ENCODE data around the gene MRPL44. TPM values are rescaled to one million over a fixed set of nuclear protein-coding genes. Genes with fewer than 3 reads are reported as not detected.
"Not testable (repeated sequence)": the region's sequence is repeated elsewhere in the genome, so short reads cannot be mapped to it uniquely, and the experiment has no call there.

Gene MRPL44
- total and polyA plus RNA-seq, 2 of the 8 experiments (the other 6 are each of a cell fraction or from before 2014, with no cell fraction given) = 32.0 to 53.2 TPM

DNA sequence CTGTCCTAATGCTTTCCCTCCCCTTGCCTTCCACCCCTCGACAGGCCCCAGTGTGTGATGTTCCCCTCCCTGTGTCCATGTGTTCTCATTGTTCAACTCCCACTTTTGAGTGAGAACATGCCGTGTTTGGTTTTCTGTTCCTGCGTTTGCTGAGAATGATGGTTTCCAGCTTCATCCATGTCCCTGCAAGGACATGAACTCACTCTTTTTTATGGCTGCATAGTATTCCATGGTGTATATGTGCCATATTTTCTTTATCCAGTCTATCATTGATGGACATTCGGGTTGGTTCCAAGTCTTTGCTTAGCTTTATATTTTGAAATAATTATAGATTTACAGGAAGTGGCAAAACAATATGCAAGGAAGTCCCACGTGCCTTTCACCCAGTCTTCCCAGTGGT, 43.4 kb downstream of the MRPL44 start:
- H3K14ac ChIP-seq (ENCODE audit: insufficient read length); H2BK12ac ChIP-seq (ENCODE audit: low read depth, low read length); H2AFZ ChIP-seq (ENCODE audit: low read length); H2BK15ac ChIP-seq (ENCODE audit: low read length); H4K5ac ChIP-seq (ENCODE audit: insufficient read length, low read depth, low read length); H3K23me2 ChIP-seq (ENCODE audit: low read depth, low read length); H3K9ac ChIP-seq (replicated peaks in 1 of 4; ENCODE audit: extremely low read depth in 1 of 4, low read depth in 3 of 4, low read length in 3 of 4); H2BK5ac ChIP-seq (ENCODE audit: low read depth, low read length); H3K27ac ChIP-seq (ENCODE audit: low read depth, low read length); H4K20me1 ChIP-seq (replicated peaks in 1 of 2; ENCODE audit: control insufficient read depth in 1 of 2, insufficient read depth in 2 of 2, low read length in 2 of 2); FAIRE-seq; H3K4ac ChIP-seq (replicated peaks; ENCODE audit: insufficient read length, low read depth, low read length); H3K23ac ChIP-seq (ENCODE audit: insufficient read length); H2BK120ac ChIP-seq (replicated peaks; ENCODE audit: low read depth, low read length); H4K8ac ChIP-seq (ENCODE audit: extremely low read depth, insufficient read depth, low read length); H2BK20ac ChIP-seq (ENCODE audit: low read length); H3K4me2 ChIP-seq (ENCODE audit: insufficient read depth in 1 of 2, low read depth in 2 of 2, low read length in 2 of 2); DNase-seq (ENCODE audit: low read depth in 1 of 2, low spot score in 2 of 2); H3K9me3 ChIP-seq (ENCODE audit: insufficient read depth in 2 of 2, low read depth in 1 of 2, low read length in 1 of 2); H2AK5ac ChIP-seq (ENCODE audit: low read depth, low read length); H3K56ac ChIP-seq (replicated peaks; ENCODE audit: insufficient read length, low read depth, low read length); H3K27me3 ChIP-seq (replicated peaks in 1 of 4; ENCODE audit: control insufficient read depth in 3 of 4, extremely low read depth in 1 of 4, insufficient read depth in 3 of 4, low read length in 3 of 4); H3K36me3 ChIP-seq (ENCODE audit: control insufficient read depth in 2 of 4, insufficient read depth in 4 of 4, low read length in 3 of 4); H3K4me1 ChIP-seq (replicated peaks in 1 of 4; ENCODE audit: control insufficient read depth in 3 of 4, insufficient read depth in 4 of 4, low read length in 3 of 4); POLR2A ChIA-PET (ENCODE audit: partially characterized antibody); H3K79me2 ChIP-seq (ENCODE audit: control insufficient read depth in 1 of 2, insufficient read depth in 2 of 2, low read length in 2 of 2); H3K18ac ChIP-seq (ENCODE audit: extremely low read depth, low read length); H4K91ac ChIP-seq (replicated peaks; ENCODE audit: insufficient read length, low read length); H3K79me1 ChIP-seq (ENCODE audit: low read depth, low read length); H3K4me3 ChIP-seq (ENCODE audit: extremely low read depth in 1 of 4, insufficient read depth in 2 of 4, low read depth in 3 of 4, low read length in 4 of 4): not testable (repeated sequence)
- CTCF ChIA-PET (ENCODE audit: partially characterized antibody) = interaction anchor here (0.9 to 16.7 kb wide), 9 partner anchors 9 to 357 kb away, joined by 3 to 436 read pairs (median 4); no protein-coding TSS in a partner anchor
- WGBS, 2 experiments (ENCODE audit: extremely low coverage in 1 of 2, insufficient coverage in 1 of 2, insufficient read length in 1 of 2, insufficient replicate concordance in 2 of 2, low coverage in 1 of 2, low lambda C conversion rate in 2 of 2, missing lambda C conversion rate in 1 of 2) = 86% methylated on average over 5 of the region's 5 CpGs; no CpG with 5 or more reads in 1 of the 2 experiments

All from H1 (cell line).